Activated CD4-positive, alpha-beta T cell treated with anti-CD3 and anti-CD28 coated beads for 1 hour (primary cell): Measurements from ENCODE around the gene SLX4IP.

Experiments used
- DNase-seq: peaks from one replicate; pipeline ENCODE4 v3.0.0-alpha.2; 2020

SLX4IP gene

DNA sequence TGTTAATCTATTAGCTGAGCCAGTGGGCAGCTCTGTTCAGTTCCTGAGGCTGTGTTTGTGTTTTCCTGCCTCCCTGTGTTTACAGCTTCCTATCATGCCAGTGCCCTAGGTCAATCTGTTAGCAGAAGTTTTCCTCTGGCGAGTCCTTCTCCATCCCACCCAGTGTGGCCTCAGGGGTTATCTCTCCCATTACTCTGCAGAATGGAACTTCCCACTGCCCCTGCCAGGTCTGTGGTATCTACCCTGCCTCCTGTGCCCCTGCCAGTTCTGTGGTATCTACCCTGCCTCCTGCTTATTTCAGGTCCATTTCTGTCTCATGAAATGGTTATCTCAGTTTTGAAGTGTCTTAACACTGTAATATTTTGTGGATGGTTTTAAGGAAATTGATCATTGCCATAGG lies 63.1 kb downstream of the SLX4IP start:
- DNase-seq: no peak

DNA sequence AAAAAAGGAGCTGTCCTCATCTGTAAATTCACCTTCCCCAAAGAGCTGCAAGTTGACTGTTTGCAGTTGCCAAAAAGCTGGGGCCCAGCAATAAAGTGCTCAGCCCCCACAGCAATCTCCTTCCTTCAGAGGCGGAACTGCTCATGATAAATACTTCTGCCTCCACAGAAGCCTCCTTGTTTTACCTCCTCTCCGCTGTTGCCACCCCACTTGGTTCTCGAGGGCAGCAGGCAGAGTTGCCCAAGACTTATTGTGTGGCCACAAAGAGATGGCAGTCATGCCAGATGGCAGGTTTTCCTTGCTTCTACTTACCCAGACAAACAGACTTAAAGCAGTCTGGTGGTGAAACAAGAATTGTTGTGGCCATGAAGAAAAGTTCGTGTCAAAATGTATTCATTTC lies 66.3 kb downstream of the SLX4IP start:
- no peak for DNase-seq

DNA sequence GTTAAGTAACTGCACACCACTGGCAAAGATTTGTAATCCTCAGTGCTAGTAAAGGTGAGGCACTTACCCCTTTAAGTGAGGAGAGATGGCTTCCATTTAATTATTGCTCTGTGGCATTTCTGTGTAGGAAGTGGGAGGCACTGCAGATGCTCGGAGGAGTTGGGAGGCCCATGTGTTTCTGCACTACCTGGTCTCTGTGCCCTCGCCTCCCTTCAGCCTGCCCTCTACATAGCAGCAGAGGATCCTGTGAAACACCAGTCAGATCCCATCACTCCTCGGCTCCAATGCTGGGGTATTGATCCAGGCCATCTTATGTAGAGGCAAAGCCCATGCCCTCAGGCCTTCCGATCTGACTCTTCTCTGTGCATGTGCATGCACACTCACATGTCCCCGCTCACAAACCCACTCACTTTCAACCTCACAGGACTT lies 67.0 kb downstream of the SLX4IP start:
- no peak for DNase-seq

DNA sequence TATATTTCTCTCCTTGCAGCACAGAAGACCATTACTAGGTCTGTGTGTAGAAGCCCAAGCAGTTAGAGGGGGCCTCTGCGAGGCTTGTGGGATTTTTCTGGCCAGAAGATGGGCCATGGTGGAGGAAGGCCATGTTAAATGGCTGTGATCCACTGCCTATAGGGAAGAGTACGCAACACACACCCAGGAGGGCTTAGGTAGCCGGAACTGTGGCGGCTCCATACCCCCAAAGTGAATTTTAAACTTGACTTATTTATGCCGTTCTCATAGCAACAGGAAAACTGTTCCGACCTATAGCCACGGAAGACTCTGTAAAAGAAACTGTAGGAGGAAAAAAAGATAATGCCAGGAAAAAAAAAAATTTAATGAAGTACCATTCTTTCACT lies 69.5 kb downstream of the SLX4IP start:
- DNase-seq: no peak

DNA sequence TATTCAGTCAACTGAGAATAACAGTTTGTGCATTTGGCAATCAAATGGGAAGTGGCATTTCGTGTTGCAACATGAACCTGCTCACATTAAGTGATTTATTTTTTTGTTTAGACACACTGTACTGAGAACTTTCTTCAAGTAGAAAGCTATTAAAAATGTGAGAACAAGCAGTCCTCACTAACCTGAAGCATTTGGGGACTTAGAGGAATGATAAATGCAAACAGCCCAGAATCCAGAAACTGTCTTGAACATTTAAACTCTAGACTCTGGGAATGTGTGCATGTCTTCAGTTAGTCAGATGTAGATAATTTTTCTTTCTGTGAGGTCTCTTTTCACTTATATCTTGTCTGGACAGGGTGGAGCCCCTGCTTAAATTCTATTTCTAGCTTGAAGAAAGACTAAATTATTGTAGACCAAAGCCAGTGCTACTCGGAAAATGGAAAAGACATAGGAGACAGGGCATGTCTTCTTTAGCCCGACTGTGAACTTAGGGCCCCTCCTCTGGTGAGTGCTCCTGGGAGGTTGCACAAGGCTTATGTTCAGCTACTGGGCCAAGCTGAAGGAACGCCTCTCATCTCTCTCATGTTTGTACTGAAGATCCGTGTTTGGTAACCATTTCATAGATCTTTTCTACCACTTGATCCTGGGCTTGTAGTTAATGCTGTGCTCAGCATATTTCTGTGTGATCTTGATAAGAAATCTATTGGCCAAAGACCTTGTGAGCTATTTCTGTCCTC lies 70.1 kb downstream of the SLX4IP start:
- no peak for DNase-seq

DNA sequence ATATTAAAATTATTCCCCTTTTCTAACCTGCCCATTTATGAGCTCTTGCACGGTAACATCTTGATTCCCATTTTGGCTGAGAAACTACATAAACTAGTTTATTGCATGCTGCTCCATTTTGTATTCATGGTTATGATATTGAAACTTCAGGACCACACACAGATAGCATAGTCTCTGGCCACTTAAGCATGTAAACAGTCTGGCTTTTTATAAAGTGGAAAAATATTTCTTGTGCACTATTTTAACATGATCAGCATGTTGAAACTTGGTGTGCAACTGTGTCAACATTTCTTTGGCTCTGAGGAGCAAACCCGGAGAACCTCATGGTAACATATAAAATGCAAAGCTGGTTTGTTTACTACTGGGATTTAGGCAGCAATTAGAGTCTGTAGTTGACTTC lies 70.7 kb downstream of the SLX4IP start:
- no peak for DNase-seq

DNA sequence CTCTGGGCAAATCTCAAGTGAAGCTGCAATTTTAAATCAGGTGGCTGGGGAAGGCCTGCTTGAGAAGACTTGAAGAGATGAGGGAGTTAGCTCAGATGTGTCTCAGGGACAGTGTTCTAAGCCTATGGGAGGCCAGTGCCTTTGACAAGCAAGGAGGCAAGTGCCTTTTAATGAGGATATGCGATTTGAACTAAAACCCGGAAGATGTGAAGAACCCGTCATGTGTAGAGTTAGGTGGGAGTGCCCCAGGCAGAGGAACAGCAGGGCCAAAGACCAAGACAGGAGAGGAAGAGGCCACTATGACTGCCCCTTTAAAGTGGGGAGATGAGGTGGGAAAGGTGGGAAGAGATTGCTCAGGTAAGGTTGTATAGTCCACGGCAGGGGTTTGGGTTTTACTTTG lies 71.9 kb downstream of the SLX4IP start:
- DNase-seq: no peak

DNA sequence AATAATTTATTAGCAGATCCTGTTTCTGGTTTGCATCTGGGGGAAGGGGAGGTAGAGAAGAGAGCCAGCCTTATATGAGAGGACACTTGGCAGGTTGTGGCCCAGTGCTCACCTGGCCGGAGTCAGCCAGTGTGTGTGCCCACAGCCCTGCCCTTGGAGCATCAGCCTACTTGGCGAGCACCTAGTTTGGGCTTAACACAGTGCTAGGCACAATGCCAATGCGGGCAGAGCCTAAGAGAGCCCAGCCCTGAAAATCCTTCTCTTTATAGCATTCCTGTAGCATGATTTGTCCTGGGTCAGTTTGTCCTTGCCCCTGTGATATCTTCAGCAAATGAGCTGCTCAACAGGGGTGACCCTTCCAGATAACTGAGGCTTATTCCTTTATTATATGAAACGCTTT lies 73.0 kb downstream of the SLX4IP start:
- no peak for DNase-seq

DNA sequence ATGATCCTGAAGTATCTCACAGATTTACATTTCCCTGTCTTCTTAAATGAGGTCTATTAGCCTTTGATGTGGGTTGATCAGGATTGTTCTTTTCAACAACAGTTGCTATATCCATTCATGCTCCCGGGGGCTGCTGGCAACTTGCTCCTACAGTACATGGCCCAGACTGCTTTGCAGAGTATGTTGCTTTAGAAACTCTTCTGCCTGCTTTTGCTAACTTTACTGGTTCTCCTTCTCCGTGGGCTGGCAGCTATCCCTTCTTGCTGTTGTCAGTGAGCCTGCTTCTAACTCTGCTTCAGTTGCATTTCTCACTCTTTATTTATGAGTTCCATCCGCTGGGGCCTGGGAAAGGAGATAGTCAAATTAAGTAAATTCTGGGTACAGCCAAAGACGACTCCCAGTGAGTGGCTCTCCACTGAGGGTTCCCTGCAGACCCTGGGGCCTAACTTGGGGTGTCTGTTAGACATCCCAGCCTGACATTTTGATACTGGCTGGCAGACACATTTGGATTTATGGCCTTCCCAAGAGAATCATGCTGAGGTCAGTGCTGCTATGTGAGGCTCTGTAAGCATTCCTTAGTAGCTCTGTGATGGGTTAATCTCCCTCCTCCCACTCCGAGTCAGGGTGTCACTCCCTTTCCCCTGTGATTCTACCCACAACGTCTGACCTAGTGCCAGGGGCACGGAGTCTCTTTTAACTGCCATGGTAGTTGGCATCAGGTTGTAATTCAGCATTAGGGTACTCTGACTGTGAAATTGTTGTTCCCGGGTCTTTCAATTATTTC lies 73.6 kb downstream of the SLX4IP start:
- DNase-seq: no peak

DNA sequence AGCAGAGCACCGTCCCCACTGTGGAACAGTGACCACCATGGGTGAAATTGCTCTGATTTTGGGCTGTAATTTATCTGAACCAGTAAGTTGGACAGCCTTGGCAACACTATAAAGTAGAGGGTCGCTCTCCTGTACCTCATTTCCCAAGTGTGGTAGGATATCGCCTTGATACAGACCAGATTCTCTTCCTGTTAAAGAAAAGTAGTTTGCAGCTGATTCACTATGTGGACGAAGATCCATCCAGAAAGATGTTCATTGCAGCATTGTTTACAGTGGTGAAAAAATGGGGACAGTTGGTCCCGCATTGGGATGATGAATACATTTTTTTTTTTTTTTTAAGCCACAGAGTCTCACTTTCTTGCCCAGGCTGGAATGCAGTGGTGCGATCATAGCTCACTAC lies 74.3 kb downstream of the SLX4IP start:
- no peak for DNase-seq

DNA sequence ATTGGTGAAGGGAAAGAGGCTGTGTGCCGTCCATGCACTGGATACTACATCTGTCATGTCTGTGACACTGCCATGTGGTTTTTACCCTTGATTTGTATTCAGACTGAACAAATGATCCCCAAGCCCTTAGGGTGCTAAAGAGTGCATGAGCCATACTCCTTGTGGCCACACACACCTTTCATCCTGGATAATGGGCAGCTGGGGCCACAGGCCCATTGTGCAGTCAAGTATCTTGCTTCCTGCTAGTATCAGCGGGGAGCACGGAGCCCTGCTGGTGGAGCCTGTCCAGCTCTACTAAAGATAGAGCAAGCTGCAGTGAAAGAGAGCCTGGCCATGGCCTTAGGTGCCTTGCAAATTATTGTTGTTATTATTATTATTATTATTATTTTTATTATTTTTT lies 75.1 kb downstream of the SLX4IP start:
- DNase-seq: no peak

DNA sequence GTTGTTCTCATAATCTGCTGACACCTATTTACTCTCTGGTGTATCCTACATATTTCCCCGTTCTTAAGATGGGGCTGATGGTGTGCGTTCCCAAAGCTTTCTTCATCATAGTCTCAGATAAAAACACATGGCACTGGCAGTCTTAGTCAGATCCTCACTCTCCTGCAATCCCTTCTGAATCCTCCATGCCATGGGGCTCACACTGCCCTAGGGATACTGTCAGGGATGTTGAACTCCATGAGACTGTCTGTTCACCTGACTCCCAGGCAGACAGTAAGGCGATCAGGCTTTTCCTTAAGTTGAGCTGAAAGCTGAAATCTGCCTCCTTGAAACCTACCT lies 76.0 kb downstream of the SLX4IP start:
- DNase-seq: no peak

DNA sequence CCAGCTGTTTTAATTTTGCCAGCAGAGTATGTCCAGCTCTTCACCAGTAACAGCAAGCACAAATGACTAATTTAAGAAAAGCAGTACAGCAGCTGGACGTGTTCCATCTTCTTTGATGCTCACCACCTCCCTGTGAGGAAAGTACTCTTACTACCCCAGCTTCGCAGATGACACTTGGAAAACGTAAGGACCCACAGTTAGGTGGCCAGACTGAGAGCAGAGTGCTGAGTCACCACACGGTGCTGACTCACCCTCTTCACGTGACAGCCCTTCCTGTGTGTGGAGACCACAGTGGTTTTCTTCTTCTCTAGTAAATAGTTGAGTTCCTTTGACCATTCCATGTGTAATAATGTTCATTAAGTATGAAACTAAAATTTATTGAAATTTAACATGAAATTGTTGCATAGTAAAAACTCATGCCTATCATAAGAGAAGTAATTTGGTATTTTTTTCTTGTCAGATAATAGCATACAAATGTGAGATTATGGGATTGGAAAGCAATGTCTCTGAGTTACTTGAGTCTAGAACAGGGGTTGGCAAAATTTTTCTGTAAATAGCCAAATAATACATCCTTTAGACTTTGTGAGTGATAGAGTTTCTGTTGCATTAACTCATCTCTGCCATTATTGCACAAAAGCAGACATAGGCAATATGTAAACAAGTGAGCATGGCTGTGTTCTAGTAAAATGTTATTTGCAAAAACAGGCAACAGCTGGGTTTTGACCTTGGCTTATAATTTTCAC lies 76.6 kb downstream of the SLX4IP start:
- DNase-seq: peak; percentile 53

DNA sequence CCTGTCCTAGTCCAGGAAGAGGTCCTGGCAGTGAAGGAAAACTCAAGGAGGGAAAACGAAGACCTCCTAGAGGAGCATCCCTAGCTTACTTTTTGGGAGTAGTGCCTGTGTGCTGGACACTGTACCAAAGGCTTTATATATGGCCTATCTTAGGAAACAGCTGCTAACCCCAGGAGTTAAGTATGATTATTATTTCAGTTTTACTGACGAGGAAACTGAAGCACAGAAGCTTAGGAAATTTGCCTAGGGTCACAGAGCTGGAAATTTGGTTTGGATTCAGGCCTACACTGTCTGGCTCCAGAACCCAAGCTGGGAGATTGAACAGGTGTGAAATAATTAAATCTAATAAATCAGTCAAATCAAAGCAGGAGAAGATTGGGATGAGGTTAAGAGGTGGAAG lies 78.0 kb downstream of the SLX4IP start:
- no peak for DNase-seq

DNA sequence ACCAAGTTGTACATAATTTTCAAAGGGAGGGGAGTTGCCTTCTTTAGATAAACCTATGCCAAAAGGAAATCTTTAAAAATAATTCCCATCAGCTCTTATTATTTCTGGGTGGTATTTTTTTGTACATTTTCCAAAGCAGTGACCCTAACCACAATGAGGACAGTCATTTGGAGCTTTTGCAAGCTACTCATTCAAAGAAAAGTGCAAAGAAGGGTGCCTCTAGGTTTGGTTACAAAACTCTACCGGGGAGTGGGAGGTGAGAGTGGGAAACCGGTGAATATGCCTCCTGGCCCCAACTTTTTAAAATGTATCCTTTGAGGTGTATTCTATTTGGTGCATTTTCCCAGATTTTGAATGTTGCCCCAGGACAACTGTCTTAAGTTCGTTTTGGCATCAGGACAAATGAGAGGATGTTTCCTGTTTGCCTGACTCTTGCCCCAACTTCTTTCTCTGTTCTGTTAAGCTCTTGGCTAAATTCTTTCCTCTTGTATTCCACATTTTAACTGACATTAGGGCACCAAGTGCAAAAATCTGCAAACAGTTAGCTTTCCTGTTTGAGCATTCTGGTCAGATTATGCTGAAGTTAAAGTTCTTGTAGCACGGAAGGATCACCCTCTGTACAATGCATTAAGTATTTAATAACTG lies 78.9 kb downstream of the SLX4IP start:
- DNase-seq: no peak

DNA sequence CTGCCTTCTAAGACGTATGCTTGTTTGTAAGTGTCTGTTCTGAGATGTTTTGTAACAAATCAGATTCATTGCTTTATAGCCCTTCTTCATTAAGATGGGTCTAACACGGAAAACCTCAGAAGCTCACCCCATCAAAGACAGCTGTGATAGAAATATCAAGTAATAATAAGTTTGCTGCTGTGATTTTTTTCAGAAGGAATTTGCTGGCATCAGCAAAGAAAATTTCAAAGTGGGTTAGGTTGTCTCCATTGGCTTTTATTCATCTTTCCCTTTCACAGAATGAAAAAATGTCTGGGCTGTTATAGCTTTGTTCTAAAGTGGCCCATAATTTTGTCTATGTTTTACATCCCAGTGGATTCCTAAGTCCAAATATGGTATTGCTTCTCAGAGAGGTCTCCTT lies 81.4 kb downstream of the SLX4IP start:
- no peak for DNase-seq

DNA sequence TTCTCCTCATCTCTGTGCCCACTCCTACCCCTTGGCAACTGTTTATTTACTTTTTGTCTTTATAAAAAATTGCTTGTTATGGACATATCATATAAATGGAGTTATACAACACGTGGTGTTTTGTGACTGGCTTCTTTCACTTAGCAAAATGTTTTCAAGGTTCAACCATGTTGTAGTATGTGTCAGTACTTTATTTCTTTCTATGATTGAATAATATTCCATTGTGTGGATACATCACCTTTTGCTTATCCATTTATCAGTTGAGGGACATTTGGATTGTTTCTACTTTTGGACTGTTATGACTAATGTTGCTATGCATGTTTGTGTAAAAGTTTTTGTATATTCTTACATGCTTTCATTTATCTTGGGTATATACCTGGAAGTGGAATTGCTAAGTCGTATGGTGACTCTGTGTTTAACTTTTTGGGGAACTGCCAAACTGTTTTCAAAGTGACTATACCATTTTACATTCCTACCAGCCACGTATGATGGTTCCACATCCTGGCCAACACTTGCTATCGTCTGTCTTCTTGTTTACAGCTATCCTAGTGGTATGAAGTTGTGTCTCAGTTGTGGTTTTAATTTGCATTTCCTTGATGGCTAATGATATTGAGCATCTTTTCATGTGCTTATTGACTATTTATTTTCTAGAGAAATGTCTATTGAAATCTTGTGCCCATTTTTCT lies 84.4 kb downstream of the SLX4IP start:
- DNase-seq: no peak

DNA sequence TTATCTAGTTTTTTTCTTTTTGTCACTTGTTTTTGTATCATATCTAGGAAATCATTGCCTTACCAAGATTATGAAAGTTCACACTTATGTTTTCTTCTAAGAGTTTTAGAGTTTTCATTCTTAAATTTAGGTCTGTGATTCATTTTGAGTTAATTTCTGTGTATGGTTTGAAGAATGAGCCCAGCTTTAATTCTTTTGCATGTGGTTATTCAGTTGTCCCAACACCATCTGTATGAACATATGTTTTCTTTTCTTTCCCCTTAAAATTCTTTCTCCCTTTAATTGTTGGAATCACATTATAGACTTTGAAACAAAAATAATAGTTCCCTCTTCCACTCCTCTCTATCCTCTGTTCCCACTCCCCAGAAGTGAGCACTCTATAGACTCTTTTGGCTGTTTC lies 85.4 kb downstream of the SLX4IP start:
- DNase-seq: no peak

DNA sequence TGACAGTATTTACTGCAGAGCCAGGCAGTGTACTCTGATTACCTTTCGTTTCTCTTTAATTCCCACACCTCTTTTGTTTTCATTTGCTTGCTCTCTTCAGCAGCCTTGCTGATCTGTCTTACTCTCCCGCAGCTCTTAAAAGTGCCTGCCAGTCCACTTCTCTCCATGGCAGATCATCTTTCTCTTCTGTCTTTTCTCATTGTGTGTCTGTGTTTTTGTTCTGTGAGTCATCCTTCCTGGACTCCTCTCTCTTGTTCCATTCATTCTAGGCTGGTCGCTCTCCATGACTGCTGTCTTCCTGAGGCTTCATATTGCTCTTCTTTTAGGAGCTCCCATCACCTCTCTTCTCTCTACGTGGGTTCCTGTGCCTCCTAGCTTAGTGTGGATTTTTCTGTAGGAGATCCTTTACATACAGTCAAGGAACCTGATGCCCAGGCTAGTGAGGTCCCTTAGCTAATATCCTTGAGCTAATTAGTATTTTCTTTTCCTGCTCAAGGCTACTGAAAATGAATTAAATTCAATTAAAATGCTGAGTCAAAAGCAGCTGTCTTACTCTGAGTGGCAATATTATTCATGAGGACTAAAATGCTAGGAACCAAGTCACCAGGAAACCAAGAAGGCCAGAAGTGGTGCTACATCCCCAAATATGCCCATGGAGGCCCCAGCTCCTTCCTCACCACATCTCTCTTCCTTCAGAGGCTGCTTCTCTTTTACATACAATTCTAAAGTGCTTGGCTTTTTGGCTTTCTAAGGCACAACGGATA lies 86.1 kb downstream of the SLX4IP start:
- DNase-seq: no peak

DNA sequence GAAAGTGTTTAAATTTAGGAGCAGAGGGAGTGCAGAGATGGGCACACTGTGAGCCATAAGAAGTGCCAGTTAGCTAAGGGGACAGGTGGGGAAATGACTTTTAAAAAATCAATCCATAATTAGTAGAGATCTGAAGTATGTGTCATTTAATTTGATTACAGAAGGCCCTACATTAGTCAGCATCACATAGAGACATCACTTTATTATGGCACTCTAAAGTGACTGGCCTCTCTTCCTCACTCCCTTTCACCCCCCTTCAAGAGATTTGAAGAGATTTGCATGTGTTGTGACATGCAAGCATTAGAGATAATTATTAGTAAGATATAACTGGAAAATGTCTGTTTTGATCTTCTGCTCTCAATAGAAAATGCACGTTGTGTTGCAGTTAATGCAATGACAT lies 86.7 kb downstream of the SLX4IP start:
- no peak for DNase-seq

DNA sequence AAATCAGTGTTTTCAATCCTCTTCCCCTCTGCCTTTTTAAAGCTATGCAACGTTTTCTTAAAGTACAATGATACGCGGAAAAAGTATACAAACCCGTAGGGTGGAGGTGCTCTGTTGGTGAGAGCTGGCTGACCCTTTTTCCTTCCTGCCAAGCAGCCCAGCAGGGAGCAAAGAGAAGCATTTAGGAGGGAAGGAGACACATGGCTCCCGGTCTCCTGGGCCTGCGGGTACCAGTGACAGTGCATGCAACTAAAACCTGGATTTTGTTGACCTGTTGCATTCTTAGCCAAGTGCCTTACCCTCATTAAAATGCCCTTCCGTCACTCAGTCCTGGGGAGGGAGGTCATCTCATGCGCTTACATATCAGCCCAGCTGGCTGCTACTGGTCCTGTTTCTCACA lies 87.2 kb downstream of the SLX4IP start:
- DNase-seq: no peak

DNA sequence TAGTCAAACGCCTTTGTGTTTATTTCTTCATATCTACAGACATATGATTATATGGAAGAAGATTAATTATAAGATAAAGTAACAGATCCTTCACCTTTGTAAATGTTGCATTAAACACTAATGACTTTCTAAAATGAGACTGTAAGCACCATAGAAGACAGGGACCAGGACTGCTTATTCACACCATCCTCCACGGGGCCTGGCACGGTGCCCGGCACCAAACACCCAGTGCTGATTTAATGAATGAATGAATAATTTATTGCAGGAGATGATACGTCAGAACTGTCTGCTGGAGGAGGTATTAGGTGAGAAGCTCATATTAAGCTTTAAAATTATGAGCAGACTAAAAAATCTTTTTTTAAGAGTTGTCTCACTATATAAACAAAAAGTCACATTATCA lies 88.3 kb downstream of the SLX4IP start:
- DNase-seq: no peak
